NCI-H1694 treated with DMSO at 0.1 percent for 48 hours (cell line): ENCODE data around the gene RAB3IL1.
"Not testable (repeated sequence)": the region's sequence is repeated elsewhere in the genome, so short reads cannot be mapped to it uniquely, and the experiment has no call there.

Experiments used
- DNase-seq: peaks from one replicate; lab custom pipeline; 2025; lab: John Stamatoyannopoulos, UW

Gene RAB3IL1, protein sequence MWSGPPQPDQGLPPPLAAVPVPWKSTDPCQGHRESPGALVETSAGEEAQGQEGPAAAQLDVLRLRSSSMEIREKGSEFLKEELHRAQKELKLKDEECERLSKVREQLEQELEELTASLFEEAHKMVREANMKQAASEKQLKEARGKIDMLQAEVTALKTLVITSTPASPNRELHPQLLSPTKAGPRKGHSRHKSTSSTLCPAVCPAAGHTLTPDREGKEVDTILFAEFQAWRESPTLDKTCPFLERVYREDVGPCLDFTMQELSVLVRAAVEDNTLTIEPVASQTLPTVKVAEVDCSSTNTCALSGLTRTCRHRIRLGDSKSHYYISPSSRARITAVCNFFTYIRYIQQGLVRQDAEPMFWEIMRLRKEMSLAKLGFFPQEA

DNA sequence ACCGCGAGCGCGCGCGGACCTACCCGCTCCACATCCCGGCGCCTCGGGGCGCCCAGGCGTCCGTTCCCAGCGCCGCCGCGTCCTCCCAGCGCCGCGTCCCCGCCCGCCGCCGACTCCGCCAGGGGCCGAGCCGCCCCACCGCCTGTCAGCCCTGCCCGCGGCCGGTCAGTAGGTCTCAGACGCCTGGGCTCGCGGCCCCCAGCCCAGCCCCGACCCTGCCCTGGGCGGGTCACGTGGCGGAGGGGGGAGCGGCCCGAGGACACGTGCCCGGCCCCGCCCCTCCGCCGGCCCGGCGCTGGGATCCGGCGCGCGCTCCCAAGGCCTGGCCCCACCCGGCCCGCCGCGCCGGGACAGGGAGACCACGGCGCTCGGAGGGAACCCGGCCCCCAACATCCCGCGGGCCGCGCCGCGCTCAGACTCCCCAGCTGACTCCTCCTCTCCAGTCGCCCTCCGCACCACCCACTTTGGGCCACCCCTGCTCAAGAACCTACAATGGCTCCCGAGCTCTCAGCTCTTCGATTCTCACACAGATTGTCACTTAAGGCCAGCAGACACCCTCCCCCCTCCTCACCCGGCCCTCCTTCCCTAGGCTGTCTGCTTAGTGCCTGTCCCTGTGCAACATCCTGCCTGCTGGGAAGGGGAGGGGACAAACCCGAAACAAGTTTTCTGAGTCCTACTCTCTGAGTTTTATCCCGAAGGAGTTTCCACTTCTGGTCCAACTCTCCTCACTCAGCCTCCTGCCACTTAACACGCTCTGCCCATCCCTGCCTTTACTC, at the start of gene RAB3IL1:
RAB3IL1 (minus strand) TSS at position 233 of the 776 bp plus-strand sequence; CDS start at position 34, 199 bp downstream.
- DNase-seq = no peak

DNA sequence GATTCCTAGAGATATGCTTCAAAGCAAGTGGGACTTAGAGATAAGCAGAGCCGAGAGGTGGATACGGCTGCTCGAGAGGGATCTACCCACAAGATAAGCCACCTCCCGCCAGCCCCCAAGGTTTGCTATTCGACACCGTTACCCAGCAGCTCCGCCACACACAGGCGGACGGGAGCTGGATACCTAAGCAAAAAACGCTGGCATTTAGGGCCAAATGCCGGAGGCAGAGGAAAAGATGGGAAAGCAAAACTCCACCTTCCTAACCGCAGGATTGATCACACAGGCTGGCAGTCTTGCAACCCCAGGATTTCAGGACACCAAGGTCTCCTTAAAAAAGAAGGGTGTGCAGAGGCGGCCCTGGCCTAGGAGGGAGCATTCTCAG, 49.4 kb upstream of the RAB3IL1 start:
- DNase-seq = no peak

DNA sequence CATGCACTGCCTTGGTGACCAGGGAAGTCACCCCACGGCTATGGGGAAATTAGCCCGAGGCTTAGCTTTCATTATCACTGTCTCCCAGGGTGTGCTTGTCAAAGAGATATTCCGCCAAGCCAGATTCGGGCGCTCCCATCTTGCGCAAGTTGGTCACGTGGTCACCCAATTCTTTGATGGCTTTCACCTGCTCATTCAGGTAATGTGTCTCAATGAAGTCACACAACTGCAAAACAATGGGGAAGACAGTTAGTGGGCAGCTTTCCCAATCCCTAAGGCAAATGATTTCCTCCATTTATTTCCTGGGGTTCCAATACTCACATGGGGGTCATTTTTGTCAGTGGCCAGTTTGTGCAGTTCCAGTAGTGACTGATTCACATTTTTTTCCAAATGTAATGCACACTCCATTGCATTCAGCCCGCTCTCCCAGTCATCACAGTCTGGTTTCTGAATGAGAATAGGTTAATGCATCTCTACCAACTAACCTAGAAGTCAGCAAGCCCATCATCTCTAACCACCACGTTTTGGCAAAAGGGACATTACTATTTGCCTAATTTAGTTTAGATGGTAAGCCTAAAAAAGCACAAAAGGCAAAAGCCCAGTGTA, 47.4 kb upstream of the RAB3IL1 start:
- not testable (repeated sequence) for DNase-seq

DNA sequence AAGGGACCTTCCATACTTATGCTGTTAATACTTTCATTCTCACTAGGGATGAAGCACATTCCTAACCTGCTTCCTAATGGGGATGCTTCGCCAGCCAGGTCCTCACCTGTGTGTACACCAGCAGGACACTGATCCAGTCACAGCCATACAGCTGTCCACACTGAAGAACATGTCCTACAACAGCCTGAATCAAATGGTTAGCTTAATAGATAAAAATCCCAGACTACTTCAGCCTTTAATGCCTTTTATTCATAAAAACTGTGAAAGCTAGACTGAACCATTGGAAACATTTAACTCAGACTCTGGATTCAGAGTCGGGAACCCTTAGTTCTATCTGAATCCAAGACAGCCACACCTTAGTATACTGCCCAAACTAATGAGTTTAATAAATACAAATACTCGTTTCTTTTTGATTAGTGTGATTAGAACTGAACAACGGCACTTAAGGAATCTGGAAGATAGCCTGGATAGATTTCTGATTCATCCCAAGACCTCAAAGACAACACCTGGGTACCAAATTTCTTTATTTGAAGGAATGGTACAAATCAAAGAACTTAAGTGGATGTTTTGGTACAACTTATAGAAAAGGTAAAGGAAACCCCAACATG, 46.8 kb upstream of the RAB3IL1 start:
- DNase-seq = no peak

DNA sequence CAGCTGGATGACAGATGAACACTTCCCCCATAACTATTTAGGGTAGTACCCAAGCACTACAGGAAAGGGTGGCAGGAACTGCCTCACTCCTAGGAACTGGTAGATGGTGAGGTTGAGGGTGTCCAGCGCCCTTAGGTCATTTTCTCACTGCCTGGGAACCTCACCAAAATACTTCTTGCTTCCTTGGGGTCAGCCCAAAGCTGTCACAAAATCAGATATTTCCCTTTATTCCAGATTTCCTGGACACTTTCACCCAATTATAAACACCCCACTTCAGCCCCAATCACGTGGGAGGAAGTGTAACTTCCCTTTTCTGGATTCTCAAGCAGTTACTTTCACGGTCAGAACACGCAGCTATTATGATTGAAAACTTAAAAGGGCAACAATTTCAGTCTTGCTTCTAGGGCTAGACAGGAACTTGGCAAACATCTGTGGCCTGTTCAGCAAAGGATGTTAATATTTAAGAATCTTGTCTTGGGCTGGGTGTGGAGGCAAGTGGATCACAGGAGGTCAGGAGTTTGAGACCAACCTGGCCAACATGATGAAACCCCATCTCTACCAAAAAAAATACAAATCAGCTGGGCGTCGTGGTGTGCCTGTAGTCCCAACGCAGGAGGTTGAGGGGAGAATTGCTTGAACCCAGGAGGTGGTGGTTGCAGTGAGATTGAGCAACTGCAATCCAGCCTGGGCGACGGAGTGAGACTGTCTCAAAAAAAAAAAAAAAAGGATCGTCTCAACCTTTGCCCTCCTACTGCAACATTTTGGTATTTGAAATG, 46.1 kb upstream of the RAB3IL1 start:
- DNase-seq = no peak

DNA sequence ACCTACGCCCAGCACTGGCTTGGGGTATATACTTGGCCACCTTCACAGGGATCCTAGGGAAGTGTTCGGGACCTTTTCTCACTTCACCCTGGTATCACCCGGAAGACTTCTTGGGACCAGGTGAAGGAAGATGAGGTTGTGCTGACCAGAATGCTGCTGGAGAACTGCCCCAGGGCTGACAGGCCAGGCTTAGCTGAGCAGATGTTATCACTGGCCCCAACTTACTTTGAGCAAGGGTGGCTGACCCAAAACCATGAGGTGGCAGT, 45.6 kb upstream of the RAB3IL1 start:
- DNase-seq = no peak

DNA sequence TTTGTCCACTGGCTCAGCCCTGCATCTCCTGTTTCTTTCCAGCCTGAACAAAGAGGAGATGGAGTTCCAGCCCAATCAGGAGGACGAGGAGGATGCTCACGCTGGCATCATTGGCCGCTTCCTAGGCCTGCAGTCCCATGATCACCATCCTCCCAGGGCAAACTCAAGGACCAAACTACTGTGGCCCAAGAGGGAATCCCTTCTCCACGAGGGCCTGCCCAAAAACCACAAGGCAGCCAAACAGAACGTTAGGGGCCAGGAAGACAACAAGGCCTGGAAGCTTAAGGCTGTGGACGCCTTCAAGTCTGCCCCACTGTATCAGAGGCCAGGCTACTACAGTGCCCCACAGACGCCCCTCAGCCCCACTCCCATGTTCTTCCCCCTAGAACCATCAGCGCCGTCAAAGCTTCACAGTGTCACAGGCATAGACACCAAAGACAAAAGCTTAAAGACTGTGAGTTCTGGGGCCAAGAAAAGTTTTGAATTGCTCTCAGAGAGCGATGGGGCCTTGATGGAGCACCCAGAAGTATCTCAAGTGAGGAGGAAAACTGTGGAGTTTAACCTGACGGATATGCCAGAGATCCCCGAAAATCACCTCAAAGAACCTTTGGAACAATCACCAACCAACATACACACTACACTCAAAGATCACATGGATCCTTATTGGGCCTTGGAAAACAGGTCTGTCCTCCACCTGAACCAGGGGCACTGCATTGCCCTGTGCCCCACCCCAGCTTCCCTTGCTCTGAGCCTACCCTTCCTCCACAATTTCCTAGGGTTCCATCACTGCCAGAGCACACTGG, 45.0 kb upstream of the RAB3IL1 start:
- no peak for DNase-seq

DNA sequence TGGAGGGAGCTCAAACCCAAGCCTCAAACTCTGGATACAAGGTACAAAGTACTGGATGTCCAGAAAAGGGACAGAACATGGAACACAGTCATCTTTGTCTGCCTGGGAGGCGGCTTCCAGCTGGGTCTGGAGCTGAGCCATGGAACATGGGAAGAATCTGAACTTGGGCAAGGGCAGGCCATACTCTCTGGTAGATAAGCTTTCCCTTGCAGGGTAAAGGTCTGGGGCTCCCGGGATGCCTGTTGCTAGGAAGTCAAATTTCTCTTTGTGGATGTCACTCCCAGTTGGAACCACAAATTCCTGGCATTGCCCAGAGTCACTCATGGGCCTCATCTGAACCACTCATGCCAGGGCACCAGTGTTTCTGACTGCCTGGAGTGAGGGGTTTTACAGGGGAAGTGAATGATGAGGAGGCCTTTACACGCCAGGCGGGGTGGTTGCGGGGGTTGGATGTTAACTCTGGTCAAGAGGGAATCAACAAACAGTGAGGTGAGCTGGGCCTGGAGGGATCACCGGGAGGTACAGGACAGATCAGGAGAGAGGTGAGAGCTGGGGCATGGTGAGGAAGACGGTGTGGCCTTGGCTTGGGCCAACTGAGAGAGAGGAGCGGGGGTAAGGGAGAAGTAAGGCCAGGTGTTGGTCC, 44.3 kb upstream of the RAB3IL1 start:
- no peak for DNase-seq

DNA sequence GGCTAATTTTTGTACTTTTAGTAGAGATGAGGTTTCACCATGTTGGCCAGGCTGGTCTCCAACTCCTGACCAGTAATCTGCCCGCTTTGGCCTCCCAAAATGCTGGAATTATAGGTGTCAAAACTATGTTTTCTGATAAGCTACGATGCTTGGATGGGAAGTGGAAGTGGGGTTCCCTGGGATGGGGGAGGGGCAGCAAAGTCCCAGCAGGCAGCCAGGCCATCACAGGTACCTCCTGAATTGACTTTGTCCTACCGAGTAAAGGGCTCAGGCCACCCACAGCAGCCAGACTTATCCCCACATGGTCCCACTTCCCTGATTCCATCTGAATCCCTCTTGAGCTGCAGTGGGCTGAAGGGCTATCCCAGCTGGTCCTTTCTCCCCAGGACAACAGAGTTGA, 43.2 kb upstream of the RAB3IL1 start:
- DNase-seq = no peak

DNA sequence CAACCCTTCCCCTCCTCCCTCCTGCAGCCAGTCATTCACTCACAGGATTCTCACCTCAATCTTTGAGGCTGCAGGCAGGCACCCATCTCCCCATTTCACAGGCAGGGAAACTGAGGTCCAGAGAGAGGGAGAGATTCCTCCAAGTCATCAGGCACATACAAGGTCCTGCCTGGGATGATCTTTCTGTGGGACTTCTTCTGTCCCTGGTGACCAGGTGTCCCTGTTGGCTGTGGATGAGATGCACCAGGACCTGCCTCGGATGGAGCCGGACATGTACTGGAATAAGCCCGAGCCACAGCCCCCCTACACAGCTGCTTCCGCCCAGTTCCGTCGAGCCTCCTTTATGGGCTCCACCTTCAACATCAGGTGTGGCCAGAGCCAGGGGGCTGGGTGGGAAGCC, 42.3 kb upstream of the RAB3IL1 start:
- no peak for DNase-seq

DNA sequence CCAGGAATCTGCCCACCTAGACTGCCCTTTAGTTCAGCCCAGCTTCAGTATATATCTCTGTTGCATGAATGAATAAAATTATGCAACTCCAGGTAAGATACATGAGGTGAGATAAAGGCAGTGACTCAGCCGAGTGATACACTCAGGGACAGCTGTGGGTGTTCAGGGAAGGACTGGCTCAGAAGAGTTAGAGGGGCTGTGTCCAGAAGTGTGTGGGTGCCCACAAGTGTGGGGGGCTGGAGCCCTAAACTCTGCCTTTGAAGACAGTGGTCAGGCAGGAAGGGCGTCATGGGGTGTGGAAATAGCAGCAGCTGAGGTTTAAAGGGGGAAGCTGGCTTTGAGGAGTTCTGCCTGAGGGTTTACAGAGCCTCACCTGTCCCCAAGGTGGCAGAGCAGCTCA, 41.7 kb upstream of the RAB3IL1 start:
- no peak for DNase-seq

DNA sequence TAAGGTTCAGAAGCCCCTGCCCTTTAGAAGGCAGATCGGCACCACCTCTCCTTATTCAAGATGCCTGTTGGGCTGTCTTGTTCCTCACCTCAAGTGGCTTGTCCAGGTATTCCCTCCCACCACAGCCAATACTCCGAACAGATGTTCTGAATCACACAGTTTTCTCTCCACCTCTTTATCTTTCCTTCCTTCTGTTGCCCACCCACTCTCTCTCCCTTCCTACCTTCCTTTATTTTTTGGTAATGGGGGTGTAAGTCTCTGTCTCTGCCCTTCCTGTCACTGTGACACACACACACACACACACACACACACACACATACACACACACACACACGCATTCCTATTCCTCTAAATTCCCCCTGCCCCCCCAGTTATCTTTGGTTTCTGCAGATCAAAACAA, 41.2 kb upstream of the RAB3IL1 start:
- DNase-seq = no peak

DNA sequence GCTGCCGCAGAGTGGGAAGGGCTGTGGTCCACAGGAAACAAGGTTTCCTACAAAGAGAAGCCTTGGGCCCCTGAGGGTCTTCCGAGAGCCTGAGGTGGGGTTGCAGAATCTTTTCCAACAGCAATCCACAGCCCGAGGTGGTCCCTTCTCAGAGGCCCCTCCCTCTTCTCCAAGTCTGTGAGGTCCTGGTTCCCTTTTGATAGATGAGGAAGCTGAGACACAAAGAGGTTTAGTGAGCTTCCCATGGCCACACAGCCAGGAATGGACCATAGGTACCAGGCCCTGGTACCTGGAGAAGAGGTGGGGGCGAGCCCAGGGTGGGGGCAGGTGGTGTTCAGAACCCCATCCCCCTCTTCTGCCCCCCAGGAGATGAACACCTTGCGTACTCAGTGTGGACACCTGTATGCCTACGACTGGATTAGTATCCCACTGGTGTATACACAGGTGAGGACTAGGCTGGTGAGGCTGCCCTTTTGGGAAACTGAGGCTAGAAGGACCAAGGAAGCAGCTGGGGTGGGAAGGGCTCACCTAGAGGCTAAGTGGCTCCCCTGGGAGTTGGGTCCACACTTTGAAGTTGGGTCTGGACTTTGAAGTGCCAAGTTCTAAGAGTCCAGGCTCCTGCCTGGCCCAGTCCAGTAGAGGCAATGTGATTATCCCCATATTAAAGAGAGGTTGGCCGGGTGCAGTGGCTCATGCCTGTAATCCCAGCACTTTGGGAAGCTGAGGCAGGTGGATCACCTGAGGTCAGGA, 39.8 kb upstream of the RAB3IL1 start:
- no peak for DNase-seq

DNA sequence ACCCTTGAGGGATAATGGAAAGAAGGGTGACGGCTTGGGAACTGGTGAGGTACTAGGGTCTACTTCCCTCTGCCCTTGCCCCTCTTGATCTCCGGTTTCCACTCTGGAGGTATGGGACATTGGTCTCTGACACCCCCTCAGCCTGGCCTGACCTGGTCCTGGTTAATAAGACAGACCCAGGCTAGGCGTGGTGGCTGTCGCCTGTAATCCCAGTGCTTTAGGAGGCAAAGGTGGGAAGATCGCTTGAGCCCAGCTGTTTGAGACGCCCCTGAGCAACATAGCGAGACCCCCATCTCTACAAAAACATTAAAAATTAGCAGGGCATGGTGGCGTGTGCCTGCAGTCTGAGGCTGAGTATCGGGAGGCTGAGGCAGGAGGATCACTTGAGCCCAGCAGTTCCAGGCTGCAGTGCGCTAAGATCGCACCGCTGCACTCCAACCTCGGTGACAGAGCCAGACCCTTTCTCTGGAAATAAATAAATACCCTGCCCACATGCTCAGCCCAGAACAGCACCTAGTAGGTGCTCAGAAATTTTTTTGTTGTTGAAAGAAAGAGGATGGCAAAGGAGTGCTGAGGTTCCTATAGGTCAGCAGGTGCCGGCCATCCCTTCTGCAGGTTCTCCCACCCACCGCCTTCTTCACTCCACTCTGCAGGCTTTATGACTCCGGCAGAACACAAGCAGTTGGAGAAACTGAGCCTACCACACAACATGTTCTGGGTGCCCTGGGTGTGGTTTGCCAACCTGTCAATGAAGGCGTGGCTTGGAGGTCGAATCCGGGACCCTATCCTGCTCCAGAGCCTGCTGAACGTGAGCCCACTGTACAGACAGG, 39.0 kb upstream of the RAB3IL1 start:
- no peak for DNase-seq

DNA sequence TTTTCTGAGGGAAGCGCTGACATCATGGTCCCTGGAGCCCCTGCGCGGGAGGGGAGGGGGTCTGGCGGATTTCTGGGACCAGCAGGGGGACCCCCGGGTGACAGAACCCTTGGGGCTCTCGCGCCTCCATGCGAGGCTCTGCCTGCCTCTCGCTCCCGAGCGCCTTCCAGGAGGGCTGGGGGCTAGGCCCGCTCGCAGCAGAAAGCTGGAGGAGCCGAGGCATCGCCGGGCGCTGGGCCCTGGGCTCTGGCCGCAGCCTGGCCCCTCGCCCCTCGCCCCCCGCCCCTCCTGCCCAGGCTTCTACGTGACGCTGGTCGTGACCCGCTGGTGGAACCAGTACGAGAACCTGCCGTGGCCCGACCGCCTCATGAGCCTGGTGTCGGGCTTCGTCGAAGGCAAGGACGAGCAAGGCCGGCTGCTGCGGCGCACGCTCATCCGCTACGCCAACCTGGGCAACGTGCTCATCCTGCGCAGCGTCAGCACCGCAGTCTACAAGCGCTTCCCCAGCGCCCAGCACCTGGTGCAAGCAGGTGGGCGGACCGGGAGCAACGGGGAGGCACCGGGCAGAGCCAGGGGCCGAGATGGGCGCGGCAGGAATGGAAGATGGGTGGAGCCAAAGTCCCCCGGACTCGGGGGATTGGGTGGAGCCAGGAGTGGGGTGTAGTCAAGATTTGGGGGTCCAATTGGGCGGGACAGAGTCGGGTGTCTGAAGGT, 38.2 kb upstream of the RAB3IL1 start:
- DNase-seq = no peak

DNA sequence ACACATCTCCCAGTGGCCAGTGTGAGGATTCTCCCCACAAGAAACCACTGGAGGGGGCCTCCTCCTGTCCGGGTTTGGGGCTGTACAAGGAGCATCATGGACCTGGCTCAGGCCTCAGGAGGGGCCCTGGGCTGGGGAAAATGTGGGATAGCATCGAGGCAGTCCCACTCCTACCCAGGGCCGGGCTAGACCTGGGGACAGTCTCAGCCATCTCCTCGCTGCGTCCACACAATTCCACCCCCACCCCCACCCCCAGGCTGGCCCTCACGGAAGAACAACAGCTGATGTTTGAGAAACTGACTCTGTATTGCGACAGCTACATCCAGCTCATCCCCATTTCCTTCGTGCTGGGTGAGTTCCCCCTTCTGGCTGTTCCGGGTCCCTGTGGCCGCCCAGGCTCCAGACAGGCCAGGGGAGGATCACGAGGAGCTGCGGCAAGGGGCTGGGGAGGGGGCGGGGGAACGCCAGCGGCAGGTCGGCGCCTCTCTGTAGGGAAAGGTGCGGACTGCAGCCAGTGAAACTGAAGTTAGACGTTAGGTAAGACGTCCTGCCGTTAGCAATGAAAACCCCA, 37.6 kb upstream of the RAB3IL1 start:
- no peak for DNase-seq

DNA sequence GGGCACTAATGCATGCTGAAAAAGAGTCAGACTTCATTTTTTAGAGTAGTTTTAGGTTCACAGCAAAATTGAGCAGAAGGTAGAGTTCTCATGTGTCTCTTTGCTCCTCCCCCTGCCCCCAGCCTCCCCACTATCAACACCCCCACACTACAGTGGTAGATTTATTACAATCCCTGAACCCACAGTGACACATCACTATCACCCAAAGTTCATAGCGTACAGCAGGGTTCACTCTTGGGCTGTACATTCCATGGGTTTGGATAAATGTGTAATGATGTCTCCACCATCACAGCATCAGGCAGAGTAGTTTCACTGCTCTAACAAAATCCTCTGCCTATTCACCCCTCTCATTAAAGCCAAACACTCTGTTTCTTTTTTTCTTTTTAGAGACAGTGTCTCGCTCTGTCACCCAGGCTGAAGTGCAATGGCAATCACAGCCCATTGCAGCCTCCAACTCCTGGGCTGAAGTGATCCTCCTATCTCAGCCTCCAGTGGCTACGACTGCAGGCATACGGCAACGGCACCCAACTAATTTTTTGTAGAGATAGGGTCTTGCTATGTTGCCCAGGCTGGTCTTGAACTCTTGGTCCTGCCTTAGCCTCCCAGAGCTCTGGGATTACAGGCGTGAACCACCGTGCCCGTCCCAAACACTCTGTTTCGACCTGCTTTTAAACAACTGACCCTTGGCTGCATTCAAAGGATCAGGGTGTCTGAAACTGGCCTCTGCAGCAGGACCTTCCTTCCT, 36.9 kb upstream of the RAB3IL1 start:
- no peak for DNase-seq
